ENCODE results near the gene DPY19L2.

The DPY19L2 gene

GRCh38 chr12:63525831-63526230 is 142.5 kb downstream of the DPY19L2 start:
- DNase-seq = no peak

DNA sequence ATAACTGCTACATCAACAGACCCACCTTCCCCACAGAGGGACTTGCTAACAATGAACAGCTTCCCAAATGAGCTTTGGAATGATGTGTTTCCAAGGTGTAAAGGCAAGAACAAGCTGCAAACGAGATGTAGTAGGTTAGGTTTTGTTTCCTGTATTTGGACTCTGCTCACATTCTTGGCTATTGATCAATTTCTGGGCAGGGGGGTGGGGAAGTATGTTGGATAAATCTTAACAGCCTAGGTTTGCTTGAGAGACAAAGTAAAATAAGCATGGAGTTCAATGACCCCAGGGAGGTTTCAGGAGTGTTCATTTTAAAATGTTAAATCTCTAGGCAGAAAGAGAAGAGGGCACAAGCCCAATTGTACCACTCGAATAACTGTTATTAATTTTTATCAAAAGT is 146.6 kb downstream of the DPY19L2 start:
- no peak for DNase-seq

Measured in NCI-H526 treated with DMSO at 0.1 percent for 48 hours (cell line).